Liver (tissue), 3 donors: ENCODE measurements around the gene HCK.

Source experiments
- EGR1 ChIP-seq, 2 donors: IDR thresholded peaks; 2 replicates each; pipeline ENCODE4 v1.6.1; 2016 to 2018; ENCODE audit warnings: antibody characterized with exemption in 2 of 2, low read depth in 2 of 2
- GABPA ChIP-seq, 2 donors: IDR thresholded peaks in 1 of 2; conservative IDR thresholded peaks in 1 of 2; 2 replicates each; pipeline ENCODE4 v1.6.1; 2016; ENCODE audit warnings: antibody characterized with exemption in 2 of 2, mild to moderate bottlenecking in 1 of 2, moderate library complexity in 1 of 2
- TF ChIP-seq, protein P1 (sequence below): fragments of 150-350 bp; IDR thresholded peaks from 2 replicates; pipeline ENCODE4 v1.5.1; 2017; ENCODE audit warnings: improper control_type of control experiment, low read depth, low read length; ENCODE audit not compliant: missing input control
- TF ChIP-seq, protein P2 (sequence below): IDR thresholded peaks from 2 replicates; pipeline ENCODE4 v1.6.1; 2016; ENCODE audit warnings: antibody characterized with exemption
- TF ChIP-seq, protein P3 (sequence below): IDR thresholded peaks from 2 replicates; pipeline ENCODE4 v1.6.1; 2016; ENCODE audit warnings: antibody characterized with exemption, mild to moderate bottlenecking
- TF ChIP-seq, protein P4 (sequence below): IDR thresholded peaks from 2 replicates; pipeline ENCODE4 v1.6.1; 2016; ENCODE audit warnings: antibody characterized with exemption
- donor health status: healthy.
- donor health status: healthy.

DNA sequence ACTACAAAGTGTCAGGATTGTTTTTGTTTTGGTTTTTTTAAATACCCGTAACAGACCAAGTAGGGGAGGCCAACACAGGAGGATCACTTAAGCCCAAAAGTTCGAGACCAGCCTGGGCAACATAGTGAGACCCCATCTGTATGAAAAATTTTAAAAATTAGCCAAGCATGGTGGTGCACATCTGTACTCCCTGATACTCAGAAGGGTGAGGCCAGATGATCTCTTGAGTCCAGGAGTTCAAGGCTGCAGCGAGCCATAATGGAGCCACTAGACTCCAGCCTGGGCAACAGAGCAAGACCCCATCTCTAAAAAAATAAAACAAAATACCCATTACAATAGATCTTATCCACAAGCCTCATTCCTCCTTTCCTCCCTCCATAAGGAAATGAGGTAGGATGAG is 28.7 kb downstream of the HCK start:
- no peak for TF ChIP-seq GABPA (IDR thresholded peaks at IDR 0.05 in 1 of 2, conservative IDR thresholded peaks at IDR 0.05 in 1 of 2)
- TF ChIP-seq, protein P1, sequence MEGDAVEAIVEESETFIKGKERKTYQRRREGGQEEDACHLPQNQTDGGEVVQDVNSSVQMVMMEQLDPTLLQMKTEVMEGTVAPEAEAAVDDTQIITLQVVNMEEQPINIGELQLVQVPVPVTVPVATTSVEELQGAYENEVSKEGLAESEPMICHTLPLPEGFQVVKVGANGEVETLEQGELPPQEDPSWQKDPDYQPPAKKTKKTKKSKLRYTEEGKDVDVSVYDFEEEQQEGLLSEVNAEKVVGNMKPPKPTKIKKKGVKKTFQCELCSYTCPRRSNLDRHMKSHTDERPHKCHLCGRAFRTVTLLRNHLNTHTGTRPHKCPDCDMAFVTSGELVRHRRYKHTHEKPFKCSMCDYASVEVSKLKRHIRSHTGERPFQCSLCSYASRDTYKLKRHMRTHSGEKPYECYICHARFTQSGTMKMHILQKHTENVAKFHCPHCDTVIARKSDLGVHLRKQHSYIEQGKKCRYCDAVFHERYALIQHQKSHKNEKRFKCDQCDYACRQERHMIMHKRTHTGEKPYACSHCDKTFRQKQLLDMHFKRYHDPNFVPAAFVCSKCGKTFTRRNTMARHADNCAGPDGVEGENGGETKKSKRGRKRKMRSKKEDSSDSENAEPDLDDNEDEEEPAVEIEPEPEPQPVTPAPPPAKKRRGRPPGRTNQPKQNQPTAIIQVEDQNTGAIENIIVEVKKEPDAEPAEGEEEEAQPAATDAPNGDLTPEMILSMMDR: no peak
- no peak for TF ChIP-seq EGR1 (IDR thresholded peaks at IDR 0.05; ENCODE audit: low read depth in 2 of 2)
- TF ChIP-seq, protein P2, sequence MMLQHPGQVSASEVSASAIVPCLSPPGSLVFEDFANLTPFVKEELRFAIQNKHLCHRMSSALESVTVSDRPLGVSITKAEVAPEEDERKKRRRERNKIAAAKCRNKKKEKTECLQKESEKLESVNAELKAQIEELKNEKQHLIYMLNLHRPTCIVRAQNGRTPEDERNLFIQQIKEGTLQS: no peak
- TF ChIP-seq, protein P3, sequence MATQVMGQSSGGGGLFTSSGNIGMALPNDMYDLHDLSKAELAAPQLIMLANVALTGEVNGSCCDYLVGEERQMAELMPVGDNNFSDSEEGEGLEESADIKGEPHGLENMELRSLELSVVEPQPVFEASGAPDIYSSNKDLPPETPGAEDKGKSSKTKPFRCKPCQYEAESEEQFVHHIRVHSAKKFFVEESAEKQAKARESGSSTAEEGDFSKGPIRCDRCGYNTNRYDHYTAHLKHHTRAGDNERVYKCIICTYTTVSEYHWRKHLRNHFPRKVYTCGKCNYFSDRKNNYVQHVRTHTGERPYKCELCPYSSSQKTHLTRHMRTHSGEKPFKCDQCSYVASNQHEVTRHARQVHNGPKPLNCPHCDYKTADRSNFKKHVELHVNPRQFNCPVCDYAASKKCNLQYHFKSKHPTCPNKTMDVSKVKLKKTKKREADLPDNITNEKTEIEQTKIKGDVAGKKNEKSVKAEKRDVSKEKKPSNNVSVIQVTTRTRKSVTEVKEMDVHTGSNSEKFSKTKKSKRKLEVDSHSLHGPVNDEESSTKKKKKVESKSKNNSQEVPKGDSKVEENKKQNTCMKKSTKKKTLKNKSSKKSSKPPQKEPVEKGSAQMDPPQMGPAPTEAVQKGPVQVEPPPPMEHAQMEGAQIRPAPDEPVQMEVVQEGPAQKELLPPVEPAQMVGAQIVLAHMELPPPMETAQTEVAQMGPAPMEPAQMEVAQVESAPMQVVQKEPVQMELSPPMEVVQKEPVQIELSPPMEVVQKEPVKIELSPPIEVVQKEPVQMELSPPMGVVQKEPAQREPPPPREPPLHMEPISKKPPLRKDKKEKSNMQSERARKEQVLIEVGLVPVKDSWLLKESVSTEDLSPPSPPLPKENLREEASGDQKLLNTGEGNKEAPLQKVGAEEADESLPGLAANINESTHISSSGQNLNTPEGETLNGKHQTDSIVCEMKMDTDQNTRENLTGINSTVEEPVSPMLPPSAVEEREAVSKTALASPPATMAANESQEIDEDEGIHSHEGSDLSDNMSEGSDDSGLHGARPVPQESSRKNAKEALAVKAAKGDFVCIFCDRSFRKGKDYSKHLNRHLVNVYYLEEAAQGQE: no peak
- TF ChIP-seq, protein P4, sequence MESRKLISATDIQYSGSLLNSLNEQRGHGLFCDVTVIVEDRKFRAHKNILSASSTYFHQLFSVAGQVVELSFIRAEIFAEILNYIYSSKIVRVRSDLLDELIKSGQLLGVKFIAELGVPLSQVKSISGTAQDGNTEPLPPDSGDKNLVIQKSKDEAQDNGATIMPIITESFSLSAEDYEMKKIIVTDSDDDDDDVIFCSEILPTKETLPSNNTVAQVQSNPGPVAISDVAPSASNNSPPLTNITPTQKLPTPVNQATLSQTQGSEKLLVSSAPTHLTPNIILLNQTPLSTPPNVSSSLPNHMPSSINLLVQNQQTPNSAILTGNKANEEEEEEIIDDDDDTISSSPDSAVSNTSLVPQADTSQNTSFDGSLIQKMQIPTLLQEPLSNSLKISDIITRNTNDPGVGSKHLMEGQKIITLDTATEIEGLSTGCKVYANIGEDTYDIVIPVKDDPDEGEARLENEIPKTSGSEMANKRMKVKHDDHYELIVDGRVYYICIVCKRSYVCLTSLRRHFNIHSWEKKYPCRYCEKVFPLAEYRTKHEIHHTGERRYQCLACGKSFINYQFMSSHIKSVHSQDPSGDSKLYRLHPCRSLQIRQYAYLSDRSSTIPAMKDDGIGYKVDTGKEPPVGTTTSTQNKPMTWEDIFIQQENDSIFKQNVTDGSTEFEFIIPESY: no peak
